ENCODE measurements around the gene KCNJ15.
A peak's percentile ranks its signal among the peaks of the same experiment; 100 is the strongest.
"Not testable (repeated sequence)": the region's sequence is repeated elsewhere in the genome, so short reads cannot be mapped to it uniquely, and the experiment has no call there.

The KCNJ15 gene

GRCh38 chr21:38256599-38257302, at the start of gene KCNJ15:
TSS of gene KCNJ15 (plus strand) at chr21:38256991. CDS start at chr21:38299262, 42,271 bp downstream.
- in situ Hi-C loops (cut with HindIII; ENCODE audit: low pct_ligation_motif_present, low pct_unique_long_range_greater_than_20kb, low sequenced_read_pairs), result no loop called here
- no peak for DNase-seq

- in situ Hi-C loops (cut with HindIII; ENCODE audit: low pct_ligation_motif_present, low pct_unique_long_range_greater_than_20kb, low sequenced_read_pairs), result no loop called here
- DNase-seq, result no peak
These were observed 48.7 kb upstream of the KCNJ15 start for GRCh38 chr21:38208118-38208517.

- in situ Hi-C loops (cut with HindIII; ENCODE audit: low pct_ligation_motif_present, low pct_unique_long_range_greater_than_20kb, low sequenced_read_pairs), result no loop called here
- no peak for DNase-seq
These were observed 45.5 kb upstream of the KCNJ15 start for GRCh38 chr21:38211321-38211720.

GRCh38 chr21:38212706-38213105, 44.1 kb upstream of the KCNJ15 start:
- DNase-seq, result no peak
- in situ Hi-C loops (cut with HindIII; ENCODE audit: low pct_ligation_motif_present, low pct_unique_long_range_greater_than_20kb, low sequenced_read_pairs), result no loop called here

GRCh38 chr21:38219049-38219628, 37.7 kb upstream of the KCNJ15 start:
- peak; percentile 72 for DNase-seq
- in situ Hi-C loops (cut with HindIII; ENCODE audit: low pct_ligation_motif_present, low pct_unique_long_range_greater_than_20kb, low sequenced_read_pairs), result no loop called here

- in situ Hi-C loops (cut with HindIII; ENCODE audit: low pct_ligation_motif_present, low pct_unique_long_range_greater_than_20kb, low sequenced_read_pairs), result no loop called here
- DNase-seq, result no peak
These were observed 36.5 kb upstream of the KCNJ15 start for GRCh38 chr21:38220270-38220737.

- peak; percentile 12 for DNase-seq
- in situ Hi-C loops (cut with HindIII; ENCODE audit: low pct_ligation_motif_present, low pct_unique_long_range_greater_than_20kb, low sequenced_read_pairs), result no loop called here
These were observed 35.2 kb upstream of the KCNJ15 start for GRCh38 chr21:38221594-38221993.

GRCh38 chr21:38223893-38224540, 32.8 kb upstream of the KCNJ15 start:
- in situ Hi-C loops (cut with HindIII; ENCODE audit: low pct_ligation_motif_present, low pct_unique_long_range_greater_than_20kb, low sequenced_read_pairs), result no loop called here
- peak; percentile 14 for DNase-seq

GRCh38 chr21:38227401-38227800, 29.4 kb upstream of the KCNJ15 start:
- in situ Hi-C loops (cut with HindIII; ENCODE audit: low pct_ligation_motif_present, low pct_unique_long_range_greater_than_20kb, low sequenced_read_pairs), result no loop called here
- DNase-seq, result no peak

- in situ Hi-C loops (cut with HindIII; ENCODE audit: low pct_ligation_motif_present, low pct_unique_long_range_greater_than_20kb, low sequenced_read_pairs), result no loop called here
These were observed 28.7 kb upstream of the KCNJ15 start for GRCh38 chr21:38228115-38228514.

GRCh38 chr21:38228537-38228936, 28.3 kb upstream of the KCNJ15 start:
- DNase-seq, result no peak
- in situ Hi-C loops (cut with HindIII; ENCODE audit: low pct_ligation_motif_present, low pct_unique_long_range_greater_than_20kb, low sequenced_read_pairs), result no loop called here

More at GRCh38 chr21:38228115-38228514, 28.7 kb upstream of the KCNJ15 start:
- DNase-seq, result no peak

GRCh38 chr21:38229260-38229877, 27.4 kb upstream of the KCNJ15 start:
- DNase-seq, result no peak
- in situ Hi-C loops (cut with HindIII; ENCODE audit: low pct_ligation_motif_present, low pct_unique_long_range_greater_than_20kb, low sequenced_read_pairs), result no loop called here

GRCh38 chr21:38234395-38235142, 22.2 kb upstream of the KCNJ15 start:
- DNase-seq, result no peak
- in situ Hi-C loops (cut with HindIII; ENCODE audit: low pct_ligation_motif_present, low pct_unique_long_range_greater_than_20kb, low sequenced_read_pairs), result no loop called here

- in situ Hi-C loops (cut with HindIII; ENCODE audit: low pct_ligation_motif_present, low pct_unique_long_range_greater_than_20kb, low sequenced_read_pairs); DNase-seq: not testable (repeated sequence)
These were observed 21.5 kb upstream of the KCNJ15 start for GRCh38 chr21:38235251-38235650.

GRCh38 chr21:38236232-38236631, 20.6 kb upstream of the KCNJ15 start:
- peak; percentile 25 for DNase-seq
- in situ Hi-C loops (cut with HindIII; ENCODE audit: low pct_ligation_motif_present, low pct_unique_long_range_greater_than_20kb, low sequenced_read_pairs), result no loop called here

- no peak for DNase-seq
- in situ Hi-C loops (cut with HindIII; ENCODE audit: low pct_ligation_motif_present, low pct_unique_long_range_greater_than_20kb, low sequenced_read_pairs), result no loop called here
These were observed 17.1 kb upstream of the KCNJ15 start for GRCh38 chr21:38239672-38240071.

GRCh38 chr21:38240129-38240528, 16.7 kb upstream of the KCNJ15 start:
- in situ Hi-C loops (cut with HindIII; ENCODE audit: low pct_ligation_motif_present, low pct_unique_long_range_greater_than_20kb, low sequenced_read_pairs), result no loop called here
- DNase-seq, result no peak

GRCh38 chr21:38241029-38241740, 15.6 kb upstream of the KCNJ15 start:
- in situ Hi-C loops (cut with HindIII; ENCODE audit: low pct_ligation_motif_present, low pct_unique_long_range_greater_than_20kb, low sequenced_read_pairs), result no loop called here
- no peak for DNase-seq

Measured in ACHN (cell line).